Bronchial epithelial cell (primary cell): ENCODE measurements around the gene MMP28. TPM values are rescaled to one million over a fixed set of nuclear protein-coding genes. Genes with fewer than 3 reads are reported as not detected.

ENCODE experiments used
- DNase-seq: peaks from one replicate; pipeline ENCODE4 v3.0.0-alpha.2; 2010; ENCODE audit warnings: low read depth
- FAIRE-seq: peaks from 2 replicates; lab custom pipeline; 2011; peaks lifted over from hg19 to GRCh38; lab: Jason Lieb, UNC
- H3K27me3 ChIP-seq: 2 replicates; pipeline ENCODE4 v1.5.1; 2011; ENCODE audit warnings: low read length; ENCODE audit not compliant: control insufficient read depth, insufficient read depth
- H3K36me3 ChIP-seq: 2 replicates; pipeline ENCODE4 v1.5.1; 2011; ENCODE audit warnings: low read length; ENCODE audit not compliant: control insufficient read depth, insufficient read depth
- H3K4me3 ChIP-seq: 2 replicates; pipeline ENCODE4 v1.5.1; 2011; ENCODE audit warnings: mild to moderate bottlenecking, low read depth, low read length, control low read depth
- CTCF ChIP-seq: IDR thresholded peaks from 2 replicates; pipeline ENCODE4 v1.5.1; 2011; ENCODE audit warnings: mild to moderate bottlenecking, moderate library complexity, low read length, control low read depth, inconsistent platforms; ENCODE audit not compliant: insufficient read depth, severe bottlenecking
- total RNA-seq: library from RNA; depleted of rRNA; stranded (reverse); fragments of >200 nt; gene quantifications from 2 replicates; pipeline ENCODE4 v1.2.1, GENCODE V29; 2014

The MMP28 gene
- total RNA-seq, 1 donor from 2014 or later = 42.6 TPM

DNA sequence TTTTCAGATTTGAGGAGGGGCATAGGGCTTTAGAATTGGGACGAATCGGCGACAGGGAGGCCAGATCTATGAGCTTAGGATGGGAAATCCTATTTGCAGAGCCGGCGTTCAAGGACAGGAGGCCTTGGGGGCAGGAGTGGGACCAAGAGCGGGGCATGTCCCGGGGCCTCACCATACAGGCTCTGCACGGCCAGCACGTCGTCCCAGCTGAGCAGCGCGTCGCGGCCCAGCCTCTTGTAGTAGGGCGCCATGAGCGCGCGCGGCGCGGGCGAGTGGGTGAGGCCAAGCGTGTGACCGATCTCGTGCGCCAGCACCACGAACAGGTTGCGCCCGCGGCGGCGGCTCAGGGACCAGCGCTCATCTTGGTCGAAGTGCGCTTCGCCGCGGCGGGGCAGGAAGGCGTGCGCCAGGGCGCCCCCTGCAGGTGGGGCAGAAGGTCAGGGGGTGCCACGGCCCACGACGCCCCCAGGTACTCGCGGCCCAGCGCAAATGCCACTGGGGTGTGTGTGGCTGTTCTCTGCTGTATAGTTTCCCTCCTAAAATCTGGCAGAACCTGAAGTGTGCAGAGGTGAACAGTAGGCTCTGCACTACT, 25.4 kb downstream of the MMP28 start:
- FAIRE-seq = no peak
- no peaks in the 10 kb centered on the region for H3K27me3 ChIP-seq
- TF ChIP-seq CTCF = peak; percentile 36
- no peak overlapping the region for H3K4me3 ChIP-seq
- peaks cover 6% of the 10 kb centered on the region for H3K36me3 ChIP-seq
- no peak for DNase-seq

- Histone ChIP-seq H3K4me3 (no peak overlapping the region), H3K27me3 (no peaks in the 10 kb centered on the region), H3K36me3 (peaks cover 2% of the 10 kb centered on the region)
- DNase-seq = no peak
- FAIRE-seq = no peak
- no peak for TF ChIP-seq CTCF
These were observed 26.6 kb downstream of the MMP28 start for GRCh38 chr17:35768797-35769196.

DNA sequence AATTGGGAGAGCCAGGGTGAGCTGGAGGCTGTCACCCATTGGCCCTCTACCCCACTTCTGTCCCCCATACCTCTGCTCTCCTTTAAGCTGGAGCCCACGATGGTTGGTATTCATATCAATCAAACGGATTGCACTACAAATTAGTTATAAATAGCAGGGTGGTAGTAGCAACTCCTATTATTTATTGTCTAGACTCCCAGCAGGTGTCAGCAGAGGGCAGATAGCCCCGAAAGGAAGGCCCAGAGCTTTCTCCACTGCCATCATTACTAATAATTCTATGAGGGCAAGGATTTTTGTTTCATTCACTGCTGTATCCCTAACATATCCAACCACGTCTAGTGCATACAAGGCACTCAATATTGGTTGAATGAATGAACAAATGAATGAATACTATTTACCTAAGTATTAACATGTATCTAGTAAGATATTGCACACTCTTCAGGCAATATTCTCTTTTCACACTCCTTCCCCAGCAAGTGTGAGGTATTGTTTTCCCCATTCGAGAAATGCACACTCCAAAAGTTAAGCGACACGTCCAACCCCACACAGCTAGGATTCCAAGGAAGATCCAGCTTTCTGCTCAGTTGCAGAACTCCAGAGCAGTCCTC, 28.4 kb downstream of the MMP28 start:
- FAIRE-seq (no peak), DNase-seq (peak; percentile 50)
- Histone ChIP-seq H3K36me3 (no peaks in the 10 kb centered on the region), H3K27me3 (no peaks in the 10 kb centered on the region), H3K4me3 (no peak overlapping the region)
- TF ChIP-seq CTCF = peak; percentile 41

- DNase-seq (no peak), FAIRE-seq (no peak)
- Histone ChIP-seq H3K27me3 (no peaks in the 10 kb centered on the region), H3K36me3 (no peaks in the 10 kb centered on the region), H3K4me3 (no peak overlapping the region)
- TF ChIP-seq CTCF = no peak
These were observed 29.0 kb downstream of the MMP28 start for GRCh38 chr17:35766489-35766877.

- DNase-seq = no peak
- Histone ChIP-seq H3K4me3 (no peak overlapping the region), H3K36me3 (no peaks in the 10 kb centered on the region), H3K27me3 (no peaks in the 10 kb centered on the region)
- TF ChIP-seq CTCF = no peak
- no peak for FAIRE-seq
These were observed 29.5 kb downstream of the MMP28 start for GRCh38 chr17:35765756-35766488.
